ENCODE measurements around the gene GPR137.

GRCh38 chr11:64250415-64251015 is 35.1 kb upstream of the GPR137 start:
- TF ChIP-seq FOXM1 (IDR thresholded peaks at IDR 0.05; ENCODE audit: borderline replicate concordance) = no peak
- no peak for TF ChIP-seq FOXA1 (IDR thresholded peaks at IDR 0.05)
- no peak for TF ChIP-seq BHLHE40 (IDR thresholded peaks at IDR 0.05; ENCODE audit: borderline replicate concordance)
- no peak for TF ChIP-seq HDGF (IDR thresholded peaks at IDR 0.05; ENCODE audit: borderline replicate concordance)
- TF ChIP-seq SP1 (IDR thresholded peaks at IDR 0.05) = no peak
- TF ChIP-seq ARNT (IDR thresholded peaks at IDR 0.05) = no peak
- TF ChIP-seq FOXK2 (IDR thresholded peaks at IDR 0.05) = no peak
- TF ChIP-seq ELF4 (IDR thresholded peaks at IDR 0.05) = no peak
- no peak for TF ChIP-seq SUZ12 (IDR thresholded peaks at IDR 0.05)
- no peak for TF ChIP-seq NFRKB (IDR thresholded peaks at IDR 0.05)
- no peak for TF ChIP-seq ZNF384 (IDR thresholded peaks at IDR 0.05)
- no peak for TF ChIP-seq PKNOX1 (IDR thresholded peaks at IDR 0.05)
- TF ChIP-seq TARDBP (IDR thresholded peaks at IDR 0.05) = no peak

All from HEK293T (cell line).